ENCODE results near the gene PRMT3. TPM values are rescaled to one million over a fixed set of nuclear protein-coding genes. Genes with fewer than 3 reads are reported as not detected.

PRMT3 gene
- 12.5 and 33.1 TPM in 2 replicates for total RNA-seq

GRCh38 chr11:20387261-20388095 lies at the start of gene PRMT3:
PRMT3 (plus strand) TSS chr11:20387716; CDS start chr11:20387747, 31 bp downstream.
- DNase-seq (ENCODE audit: low read depth) = peak; percentile 19
- peak; percentile 98 for TF ChIP-seq CTCF (conservative IDR thresholded peaks at IDR 0.05; ENCODE audit: low read depth, low read length)
- H3K4me3 ChIP-seq (ENCODE audit: low read depth, low read length) = peak within 1 kb of the TSS; percentile 94

DNA sequence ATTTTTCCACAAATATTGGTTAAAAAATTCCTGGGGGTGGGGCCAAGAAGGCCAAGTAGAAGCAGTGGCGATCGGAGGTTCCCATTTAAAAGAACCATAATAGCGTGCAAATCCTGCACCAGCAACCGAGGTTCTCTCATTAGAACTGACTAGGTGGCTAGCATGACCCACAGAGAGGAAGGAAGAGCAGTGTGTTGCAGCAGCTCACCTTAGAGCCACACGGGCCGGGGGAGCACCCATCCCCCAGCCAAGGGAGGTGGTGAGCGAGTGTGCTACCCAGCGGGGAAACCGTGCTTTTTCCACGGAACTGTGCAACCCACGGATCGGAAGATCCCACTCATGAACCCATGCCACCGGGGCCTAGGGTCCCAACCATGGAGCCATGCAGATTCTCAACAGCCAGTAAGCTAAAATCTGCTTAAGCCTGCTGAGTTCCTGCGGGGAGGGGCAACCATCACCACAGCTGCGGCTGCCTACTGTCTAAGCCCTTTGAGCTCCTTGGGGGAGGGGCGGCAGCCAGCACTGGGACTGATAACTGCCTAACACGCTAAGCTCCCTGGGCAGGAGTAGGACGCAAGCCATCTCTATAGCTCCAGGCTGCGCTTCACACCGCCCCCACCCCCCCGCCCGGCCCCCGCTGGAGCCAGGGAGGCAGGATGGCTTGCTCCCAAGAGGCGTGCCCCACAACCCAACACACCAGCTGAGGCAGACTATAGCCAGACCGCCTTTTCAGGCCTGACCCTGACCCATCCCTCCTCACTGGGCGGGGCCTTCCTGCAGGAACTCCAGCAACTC lies 45.0 kb upstream of the PRMT3 start:
- no peak for DNase-seq (ENCODE audit: low read depth)
- TF ChIP-seq CTCF (conservative IDR thresholded peaks at IDR 0.05; ENCODE audit: low read depth, low read length) = no peak
- H3K4me3 ChIP-seq (ENCODE audit: low read depth, low read length) = no peak overlapping the region

DNA sequence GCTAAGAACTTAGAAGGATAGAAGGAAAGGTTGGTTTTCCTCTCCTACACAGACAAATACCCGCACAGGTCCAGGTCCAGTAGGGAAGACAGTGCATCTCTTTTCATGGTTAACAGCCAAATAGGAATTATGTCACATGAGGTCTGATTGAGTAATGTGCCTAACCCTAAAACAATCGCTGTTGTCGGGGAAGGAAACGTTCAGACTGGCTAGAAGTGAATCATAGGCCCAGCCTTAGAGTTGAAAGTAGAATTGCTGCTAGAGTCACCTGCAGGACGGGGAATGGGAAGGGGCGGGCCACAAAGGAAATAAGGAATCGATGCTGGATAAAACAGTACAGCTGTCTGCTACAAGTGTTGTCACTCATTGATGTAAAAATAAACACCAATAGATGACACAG lies 36.4 kb upstream of the PRMT3 start:
- no peak overlapping the region for H3K4me3 ChIP-seq (ENCODE audit: low read depth, low read length)
- DNase-seq (ENCODE audit: low read depth) = no peak
- no peak for TF ChIP-seq CTCF (conservative IDR thresholded peaks at IDR 0.05; ENCODE audit: low read depth, low read length)

DNA sequence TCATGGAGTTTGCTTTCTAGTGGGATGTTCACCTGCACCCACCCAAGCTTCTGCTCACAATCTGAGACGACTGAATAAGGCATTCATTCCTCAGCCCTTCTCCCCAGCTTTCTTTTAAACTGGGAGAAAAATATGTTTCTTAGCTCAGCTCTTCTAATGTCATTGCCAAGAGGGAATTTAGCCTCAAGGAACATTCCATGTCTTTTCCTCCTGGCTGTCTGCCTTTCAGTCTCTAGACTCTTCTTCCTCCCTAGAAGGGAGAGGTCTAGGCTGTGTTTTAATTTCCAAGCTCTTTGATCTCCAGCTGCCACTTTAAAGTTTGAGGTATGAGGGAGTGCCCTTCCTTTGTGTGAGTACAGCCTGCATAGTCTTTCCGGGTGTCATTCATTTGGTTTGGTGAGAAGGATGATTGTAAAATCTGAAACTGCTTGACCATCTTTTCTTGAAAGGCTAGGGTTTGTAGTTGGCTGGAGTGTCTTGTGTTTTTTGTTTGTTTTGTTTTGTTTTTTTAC lies 35.7 kb upstream of the PRMT3 start:
- no peak for TF ChIP-seq CTCF (conservative IDR thresholded peaks at IDR 0.05; ENCODE audit: low read depth, low read length)
- no peak for DNase-seq (ENCODE audit: low read depth)
- H3K4me3 ChIP-seq (ENCODE audit: low read depth, low read length) = no peak overlapping the region

DNA sequence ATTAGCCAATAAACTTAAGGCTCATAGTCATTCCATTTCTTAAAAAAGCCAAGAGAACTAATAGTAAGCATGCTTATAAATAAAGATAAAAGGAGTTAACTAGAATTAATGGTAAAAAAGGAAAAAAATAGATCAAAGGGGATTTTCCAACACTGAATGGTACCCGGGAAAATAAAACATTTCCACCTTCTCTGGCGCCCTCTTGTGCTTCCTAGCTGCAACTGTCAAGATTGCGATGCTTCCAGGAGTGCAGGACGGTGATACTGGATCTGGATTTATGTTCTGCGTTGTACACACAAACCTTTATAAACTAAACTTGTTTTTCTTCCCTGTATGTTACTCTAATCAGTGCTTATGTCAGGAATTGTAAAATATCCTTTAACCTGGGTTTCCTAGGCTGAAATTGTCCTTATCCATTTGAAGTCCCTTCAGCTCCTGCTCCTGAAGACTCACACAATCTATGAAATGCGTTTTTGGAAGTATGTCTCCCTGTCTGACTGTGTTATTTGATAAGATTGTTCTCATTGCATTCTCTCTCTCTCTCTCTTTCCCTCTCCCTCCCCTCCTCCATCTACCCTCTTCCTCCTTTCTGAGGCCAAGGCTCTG lies 33.6 kb upstream of the PRMT3 start:
- H3K4me3 ChIP-seq (ENCODE audit: low read depth, low read length) = no peak overlapping the region
- no peak for DNase-seq (ENCODE audit: low read depth)
- peak; percentile 91 for TF ChIP-seq CTCF (conservative IDR thresholded peaks at IDR 0.05; ENCODE audit: low read depth, low read length)

- no peak for DNase-seq (ENCODE audit: low read depth)
- peak; percentile 83 for TF ChIP-seq CTCF (conservative IDR thresholded peaks at IDR 0.05; ENCODE audit: low read depth, low read length)
Observed at GRCh38 chr11:20355221-20356219, 32.0 kb upstream of the PRMT3 start.

More at GRCh38 chr11:20355221-20356219, 32.0 kb upstream of the PRMT3 start:
- H3K4me3 ChIP-seq (ENCODE audit: low read depth, low read length) = no peak overlapping the region
